H9 (cell line): ENCODE results near the gene AKAIN1. TPM values are rescaled to one million over a fixed set of nuclear protein-coding genes. Genes with fewer than 3 reads are reported as not detected.

ENCODE experiments used
- DNase-seq: peaks from one replicate; pipeline ENCODE4 v3.0.0-alpha.2; 2017
- H2AFZ ChIP-seq: one replicate; pipeline ENCODE4 v1.6.1; 2013; ENCODE audit warnings: mild to moderate bottlenecking, low read length, control low read depth, moderate library complexity
- H2AK5ac ChIP-seq: 2 replicates; pipeline ENCODE4 v1.6.1; 2013; ENCODE audit warnings: low read length, control low read depth, mixed read lengths; ENCODE audit not compliant: insufficient read length
- H2BK120ac ChIP-seq: one replicate; pipeline ENCODE4 v1.6.1; 2013; ENCODE audit warnings: low read depth, mild to moderate bottlenecking, low read length, control low read depth, inconsistent platforms; ENCODE audit not compliant: poor library complexity, severe bottlenecking
- H2BK12ac ChIP-seq: 2 replicates; pipeline ENCODE4 v1.6.1; 2013; ENCODE audit warnings: low read length, control low read depth, mixed read lengths, low read depth; ENCODE audit not compliant: insufficient read length
- H2BK15ac ChIP-seq: 2 replicates; pipeline ENCODE4 v1.6.1; 2013; ENCODE audit warnings: low read depth, low read length, control low read depth
- H2BK20ac ChIP-seq: one replicate; pipeline ENCODE4 v1.6.1; 2013; ENCODE audit warnings: low read depth, mild to moderate bottlenecking, low read length, control low read depth, inconsistent platforms; ENCODE audit not compliant: poor library complexity, severe bottlenecking
- H2BK5ac ChIP-seq: 2 replicates; pipeline ENCODE4 v1.6.1; 2013; ENCODE audit warnings: low read length, control low read depth, mixed read lengths; ENCODE audit not compliant: insufficient read length
- H3K14ac ChIP-seq: 2 replicates; pipeline ENCODE4 v1.6.1; 2013; ENCODE audit warnings: low read length, control low read depth; ENCODE audit not compliant: insufficient read depth
- H3K18ac ChIP-seq: 2 replicates; pipeline ENCODE4 v1.6.1; 2013; ENCODE audit warnings: low read depth, mild to moderate bottlenecking, mixed read lengths, low read length, control low read depth; ENCODE audit not compliant: insufficient read length
- H3K23ac ChIP-seq: 2 replicates; pipeline ENCODE4 v1.6.1; 2013; ENCODE audit warnings: low read length, control low read depth, mixed read lengths, low read depth; ENCODE audit not compliant: insufficient read length
- H3K23me2 ChIP-seq: 2 replicates; pipeline ENCODE4 v1.6.1; 2013; ENCODE audit warnings: low read depth, mild to moderate bottlenecking, mixed read lengths, low read length, control low read depth; ENCODE audit not compliant: insufficient read length, poor library complexity, severe bottlenecking
- H3K27ac ChIP-seq: 2 replicates; pipeline ENCODE4 v1.5.1; 2013; ENCODE audit warnings: low read length, control low read depth, mixed read lengths, low read depth; ENCODE audit not compliant: insufficient read length
- H3K27me3 ChIP-seq: 2 replicates; pipeline ENCODE4 v1.6.1; 2013; ENCODE audit warnings: low read length, control low read depth, inconsistent platforms; ENCODE audit not compliant: insufficient read depth
- H3K4ac ChIP-seq: 2 replicates; pipeline ENCODE4 v1.6.1; 2013; ENCODE audit warnings: low read depth, mild to moderate bottlenecking, control low read depth, inconsistent platforms, low read length, moderate library complexity
- H3K4me1 ChIP-seq: 2 replicates; pipeline ENCODE4 v1.6.1; 2013; ENCODE audit warnings: low read length, control low read depth, inconsistent platforms; ENCODE audit not compliant: insufficient read depth
- H3K4me2 ChIP-seq: 2 replicates; pipeline ENCODE4 v1.6.1; 2013; ENCODE audit warnings: low read length, control low read depth, mixed read lengths; ENCODE audit not compliant: insufficient read length, insufficient read depth
- H3K56ac ChIP-seq: 2 replicates; pipeline ENCODE4 v1.6.1; 2013; ENCODE audit warnings: low read depth, mild to moderate bottlenecking, mixed read lengths, low read length, control low read depth; ENCODE audit not compliant: insufficient read length
- H3K79me1 ChIP-seq: 2 replicates; pipeline ENCODE4 v1.6.1; 2013; ENCODE audit warnings: low read depth, mild to moderate bottlenecking, moderate library complexity, low read length, control low read depth, inconsistent platforms; ENCODE audit not compliant: insufficient read depth, poor library complexity, severe bottlenecking
- H3K79me2 ChIP-seq: 2 replicates; pipeline ENCODE4 v1.6.1; 2013; ENCODE audit warnings: low read length, control low read depth, inconsistent platforms; ENCODE audit not compliant: insufficient read depth
- H3K9ac ChIP-seq: 2 replicates; pipeline ENCODE4 v1.6.1; 2013; ENCODE audit warnings: low read length, control low read depth, mixed read lengths; ENCODE audit not compliant: insufficient read length; ENCODE audit errors: extremely low read depth
- H3K9me3 ChIP-seq: one replicate; pipeline ENCODE4 v1.6.1; 2013; ENCODE audit warnings: low read depth, low read length, inconsistent platforms; ENCODE audit not compliant: control insufficient read depth
- H3T11ph ChIP-seq: one replicate; pipeline ENCODE4 v1.6.1; 2013; ENCODE audit warnings: mild to moderate bottlenecking, low read length, control low read depth, inconsistent platforms
- H4K20me1 ChIP-seq: one replicate; pipeline ENCODE4 v1.6.1; 2013; ENCODE audit not compliant: control insufficient read depth, insufficient read length, insufficient read depth
- H4K5ac ChIP-seq: 2 replicates; pipeline ENCODE4 v1.6.1; 2013; ENCODE audit warnings: low read depth, mild to moderate bottlenecking, mixed read lengths, low read length, control low read depth; ENCODE audit not compliant: insufficient read length
- H4K8ac ChIP-seq: replicated peaks from 2 replicates; pipeline ENCODE4 v1.6.1; 2013; ENCODE audit warnings: low read length, control low read depth, mixed read lengths, low read depth; ENCODE audit not compliant: insufficient read length
- H4K91ac ChIP-seq: 2 replicates; pipeline ENCODE4 v1.6.1; 2013; ENCODE audit warnings: low read depth, mild to moderate bottlenecking, moderate library complexity, mixed read lengths, low read length, control low read depth; ENCODE audit not compliant: insufficient read length
- H3K27ac Mint-ChIP-seq, 3 experiments: 2 replicates in 2 of 3; 3 replicates in 1 of 3; pipeline ENCODE4 v1.8.0; 2020 to 2021; ENCODE audit warnings: mixed read lengths in 3 of 3, mild to moderate bottlenecking in 1 of 3, moderate library complexity in 1 of 3
- H3K27me3 Mint-ChIP-seq: 2 replicates; pipeline ENCODE4 v1.8.0; 2021; ENCODE audit warnings: low read depth, mild to moderate bottlenecking, moderate library complexity, mixed read lengths
- H3K36me3 Mint-ChIP-seq, 3 experiments: 2 replicates in 2 of 3; 3 replicates in 1 of 3; pipeline ENCODE4 v1.8.0; 2020 to 2021; ENCODE audit warnings: low read depth in 3 of 3, mixed read lengths in 3 of 3; ENCODE audit not compliant: insufficient read depth in 1 of 3
- H3K4me1 Mint-ChIP-seq, 2 experiments: 2 replicates each; pipeline ENCODE4 v1.8.0; 2020; ENCODE audit warnings: mixed read lengths in 2 of 2
- H3K4me3 Mint-ChIP-seq, 2 experiments: 2 replicates in 1 of 2; 3 replicates in 1 of 2; pipeline ENCODE4 v1.8.0; 2020 to 2021; ENCODE audit warnings: mild to moderate bottlenecking in 2 of 2, mixed read lengths in 2 of 2, moderate library complexity in 1 of 2
- H3K9me3 Mint-ChIP-seq, 2 experiments: 2 replicates in 1 of 2; 3 replicates in 1 of 2; pipeline ENCODE4 v1.8.0; 2020; ENCODE audit warnings: mild to moderate bottlenecking in 2 of 2, mixed read lengths in 2 of 2, moderate library complexity in 1 of 2
- WGBS: extraction: QIAGEN DNeasy Blood & Tissue Kit; methylation state at CpG from one replicate; pipeline ENCODE4 v1.1.7; 2013; ENCODE audit warnings: missing lambda C conversion rate, low lambda C conversion rate, mixed read lengths; ENCODE audit not compliant: insufficient read length; ENCODE audit errors: extremely low coverage; 5-methylcytosine and 5-hydroxymethylcytosine counted together
- total RNA-seq: library from RNA; stranded (reverse); gene quantifications from 2 replicates; pipeline ENCODE4 v1.2.1, GENCODE V29; 2021
- TF ChIP-seq, protein P1 (sequence below): fragments of 200-600 bp; sonication (generic); conservative IDR thresholded peaks from 3 replicates; pipeline ENCODE4 v1.8.0; 2021; ENCODE audit warnings: antibody characterized with exemption, mild to moderate bottlenecking

AKAIN1 gene
- total RNA-seq, 1 experiment from 2014 or later = not detected

DNA sequence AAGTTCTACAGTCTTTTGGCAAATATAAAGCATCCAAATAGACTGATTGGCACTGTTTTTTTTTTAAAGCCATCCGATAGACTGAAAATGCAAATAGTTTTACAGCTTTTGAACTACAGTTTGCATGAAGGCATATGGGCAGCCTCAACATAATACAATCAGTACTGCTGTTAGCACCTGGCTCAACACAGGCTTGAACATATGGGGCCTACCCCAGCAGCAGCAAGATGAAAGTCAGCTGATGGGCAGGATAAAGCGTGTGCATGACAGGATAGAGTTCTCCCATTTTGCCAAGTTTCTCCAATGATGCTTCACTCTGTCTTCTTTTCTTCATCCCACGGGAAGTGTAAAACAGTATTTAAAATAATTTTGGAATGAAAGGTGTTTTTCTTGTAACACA is 1.3 kb upstream of the AKAIN1 start:
- Histone ChIP-seq H4K20me1 (no peaks in the 10 kb centered on the region), H3K14ac (no peak overlapping the region), H2AK5ac (no peak overlapping the region), H3K4me1 (no peaks in the 10 kb centered on the region), H3K9me3 (no peaks in the 10 kb centered on the region), H3K4ac (no peak overlapping the region), H3K9ac (no peak overlapping the region), H2BK5ac (no peak overlapping the region), H3K23me2 (peaks cover 17% of the 10 kb centered on the region), H3T11ph (no peak overlapping the region), H3K27me3 (peaks cover 27% of the 10 kb centered on the region), H2BK15ac (no peak overlapping the region), H2BK120ac (no peak overlapping the region), H2AFZ (no peak overlapping the region), H3K56ac (no peak overlapping the region), H4K5ac (no peak overlapping the region), H3K79me1 (no peaks in the 10 kb centered on the region), H2BK12ac (no peak overlapping the region), H3K18ac (no peak overlapping the region), H3K27ac (no peak overlapping the region), H4K8ac (no peak overlapping the region), H2BK20ac (no peak overlapping the region), H3K4me2 (no peak overlapping the region), H4K91ac (no peak overlapping the region), H3K23ac (no peak overlapping the region), H3K79me2 (no peaks in the 10 kb centered on the region)
- no CpG with 5 or more reads among the region's 3 CpGs for WGBS
- H3K27me3 Mint-ChIP-seq = peaks cover 88% of the 10 kb centered on the region
- no peak overlapping the region for H3K4me3 Mint-ChIP-seq
- H3K36me3 Mint-ChIP-seq = no peaks in the 10 kb centered on the region; a peak in 1 of 7 replicates
- H3K4me1 Mint-ChIP-seq = peaks cover 17 to 18% of the 10 kb centered on the region in 2 experiments
- DNase-seq = no peak
- no peak overlapping the region for H3K27ac Mint-ChIP-seq
- H3K9me3 Mint-ChIP-seq = no peaks in the 10 kb centered on the region; a peak in 1 of 5 replicates
- TF ChIP-seq, protein P1, sequence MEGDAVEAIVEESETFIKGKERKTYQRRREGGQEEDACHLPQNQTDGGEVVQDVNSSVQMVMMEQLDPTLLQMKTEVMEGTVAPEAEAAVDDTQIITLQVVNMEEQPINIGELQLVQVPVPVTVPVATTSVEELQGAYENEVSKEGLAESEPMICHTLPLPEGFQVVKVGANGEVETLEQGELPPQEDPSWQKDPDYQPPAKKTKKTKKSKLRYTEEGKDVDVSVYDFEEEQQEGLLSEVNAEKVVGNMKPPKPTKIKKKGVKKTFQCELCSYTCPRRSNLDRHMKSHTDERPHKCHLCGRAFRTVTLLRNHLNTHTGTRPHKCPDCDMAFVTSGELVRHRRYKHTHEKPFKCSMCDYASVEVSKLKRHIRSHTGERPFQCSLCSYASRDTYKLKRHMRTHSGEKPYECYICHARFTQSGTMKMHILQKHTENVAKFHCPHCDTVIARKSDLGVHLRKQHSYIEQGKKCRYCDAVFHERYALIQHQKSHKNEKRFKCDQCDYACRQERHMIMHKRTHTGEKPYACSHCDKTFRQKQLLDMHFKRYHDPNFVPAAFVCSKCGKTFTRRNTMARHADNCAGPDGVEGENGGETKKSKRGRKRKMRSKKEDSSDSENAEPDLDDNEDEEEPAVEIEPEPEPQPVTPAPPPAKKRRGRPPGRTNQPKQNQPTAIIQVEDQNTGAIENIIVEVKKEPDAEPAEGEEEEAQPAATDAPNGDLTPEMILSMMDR = no peak
